GM12878 (cell line): ENCODE measurements around the gene IL36G. TPM values are rescaled to one million over a fixed set of nuclear protein-coding genes. Genes with fewer than 3 reads are reported as not detected.

Experiments used
- ATAC-seq: fragments of 200-7000 bp; cut with Tn5 transposase; 3 replicates; pipeline ENCODE4 v1.9.1; 2020; ENCODE audit warnings: mild to moderate bottlenecking, moderate library complexity
- BruUV-seq: library from RNA; stranded (reverse); fragments of 400-500 nt; replicated peaks from 2 replicates; lab custom pipeline; 2021; lab: Mats Ljungman, UMichigan
- CTCF ChIA-PET: fragments of 300-600 bp; sonication (Branson Sonifier 250); formaldehyde crosslinking; extraction: SDS; loops from one replicate; lab custom pipeline; 2021; ENCODE audit warnings: inconsistent platforms; lab: Yijun Ruan, JAX
- POLR2A ChIA-PET: fragments of 350-600 bp; formaldehyde crosslinking; extraction: SDS; loops from one replicate; lab custom pipeline; 2021; ENCODE audit warnings: inconsistent platforms; lab: Charles Lee
- RAD21 ChIA-PET: fragments of 300-600 bp; sonication (Branson Sonifier 250); formaldehyde crosslinking; loops from one replicate; lab custom pipeline; 2023; ENCODE audit warnings: antibody characterized with exemption; ENCODE audit not compliant: unreplicated experiment; lab: Charles Lee
- SMC1A ChIA-PET: fragments of 300-600 bp; sonication (Branson Sonifier 250); formaldehyde crosslinking; loops from one replicate; lab custom pipeline; 2023; ENCODE audit not compliant: unreplicated experiment, uncharacterized antibody; lab: Charles Lee
- DNase-seq: peaks from one replicate; pipeline ENCODE4 v3.0.0-alpha.2; 2011; ENCODE audit warnings: low read depth, low spot score
- FAIRE-seq: peaks from 3 replicates; lab custom pipeline; 2011; peaks lifted over from hg19 to GRCh38; lab: Jason Lieb, UNC
- H2AFZ ChIP-seq: 2 replicates; pipeline ENCODE4 v1.6.0; 2011; ENCODE audit warnings: low read depth, low read length, control low read depth; ENCODE audit not compliant: control insufficient read depth
- H3K27ac ChIP-seq: 2 replicates; pipeline ENCODE4 v1.5.1; 2011; ENCODE audit warnings: control low read depth; ENCODE audit not compliant: control insufficient read depth, insufficient read depth
- H3K27me3 ChIP-seq, 2 experiments: replicated peaks in 1 of 2; 2 replicates each; pipeline versions ENCODE4 v1.6.0 to v1.6.1; 2011; ENCODE audit warnings: low read length in 1 of 2; ENCODE audit not compliant: control insufficient read depth in 2 of 2, insufficient read depth in 2 of 2
- H3K36me3 ChIP-seq, 2 experiments: 2 replicates each; pipeline ENCODE4 v1.5.1; 2011; ENCODE audit warnings: low read length in 1 of 2; ENCODE audit not compliant: control insufficient read depth in 2 of 2, insufficient read depth in 2 of 2
- H3K4me1 ChIP-seq: 2 replicates; pipeline ENCODE4 v1.6.1; 2011; ENCODE audit warnings: mild to moderate bottlenecking, low read length, moderate library complexity, mixed read lengths; ENCODE audit not compliant: control insufficient read depth, insufficient read depth
- H3K4me2 ChIP-seq: 2 replicates; pipeline ENCODE4 v1.6.0; 2011; ENCODE audit warnings: control low read depth; ENCODE audit not compliant: control insufficient read depth, insufficient read depth
- H3K4me3 ChIP-seq: fragments of 200-600 bp; sonication (generic); 2 replicates; pipeline ENCODE4 v1.5.1; 2016
- H3K79me2 ChIP-seq: 2 replicates; pipeline ENCODE4 v1.6.0; 2011; ENCODE audit warnings: low read length; ENCODE audit not compliant: control insufficient read depth, insufficient read depth
- H3K9ac ChIP-seq: 2 replicates; pipeline ENCODE4 v1.8.0; 2011; ENCODE audit warnings: low read length, control low read depth, mixed read lengths; ENCODE audit not compliant: control insufficient read depth, insufficient read depth
- H3K9me3 ChIP-seq: replicated peaks from 3 replicates; pipeline ENCODE4 v1.5.1; 2011; ENCODE audit warnings: mild to moderate bottlenecking, low read length; ENCODE audit not compliant: control insufficient read depth, insufficient read depth
- H4K20me1 ChIP-seq: 2 replicates; pipeline ENCODE4 v1.6.0; 2011; ENCODE audit not compliant: control insufficient read depth, insufficient read depth
- IKZF1 ChIP-seq: fragments of 450-650 bp; conservative IDR thresholded peaks from 2 replicates; pipeline ENCODE4 v1.6.1; 2017; ENCODE audit warnings: antibody characterized with exemption, mild to moderate bottlenecking
- IKZF2 ChIP-seq, 2 experiments: fragments of 450-650 bp; IDR thresholded peaks; 2 replicates each; pipeline ENCODE4 v1.6.1; 2017; ENCODE audit warnings: mild to moderate bottlenecking in 2 of 2, moderate library complexity in 2 of 2
- POLR2AphosphoS2 ChIP-seq: IDR thresholded peaks from 2 replicates; pipeline ENCODE4 v1.6.1; 2011; ENCODE audit warnings: low read depth, mild to moderate bottlenecking, low read length, improper control_type of control experiment, moderate library complexity
- RFX5 ChIP-seq: IDR thresholded peaks from 2 replicates; pipeline ENCODE4 v1.6.1; 2011; ENCODE audit warnings: low read depth, low read length, improper control_type of control experiment
- ZNF217 ChIP-seq: fragments of 450-650 bp; IDR thresholded peaks from 2 replicates; pipeline ENCODE4 v1.6.1; 2017; ENCODE audit warnings: antibody characterized with exemption, mild to moderate bottlenecking
- ZNF384 ChIP-seq: IDR thresholded peaks from 2 replicates; pipeline ENCODE4 v1.6.1; 2012; ENCODE audit warnings: low read depth, mild to moderate bottlenecking, low read length, improper control_type of control experiment, borderline replicate concordance
- WGBS: methylation state at CpG from one replicate; pipeline ENCODE4 v1.1.6; 2016; ENCODE audit warnings: low lambda C conversion rate; ENCODE audit not compliant: insufficient replicate concordance, insufficient coverage; ENCODE audit errors: missing lambda C conversion rate; 5-methylcytosine and 5-hydroxymethylcytosine counted together
- in situ Hi-C: fragments of 300-500 bp; cut with MboI; formaldehyde crosslinking; loops from 9 replicates; pipeline ENCODE4 v1.14.3; 2018; ENCODE audit warnings: mixed read lengths
- intact Hi-C: fragments of 100-400 bp; cut with micrococcal nuclease; formaldehyde crosslinking; loops from one replicate; pipeline ENCODE4 v1.14.2; 2022; ENCODE audit not compliant: unreplicated experiment
- polyA plus RNA-seq, 11 experiments: library from polyadenylated mRNA; depleted of rRNA in 4 of 11; unstranded in 6 of 11; stranded (reverse) in 5 of 11; fragments of >200 nt; fragmentation: Nextera tagmentation in 4 of 11; fragmentation: Illumina TruSeq in 1 of 11; extraction: Ambion mirVana in 4 of 11; extraction: Trizol in 1 of 11; gene quantifications; 1 replicate in 1 of 11; 2 replicates in 10 of 11; pipeline versions ENCODE4 v1.2.1 to v1.2.3, GENCODE V29; 2011 to 2016; ENCODE audit warnings: inconsistent platforms in 2 of 11, missing spikeins in 2 of 11, low read depth in 1 of 11
- total RNA-seq, 4 experiments: library from RNA; depleted of rRNA in 3 of 4; stranded (reverse); fragments of >200 nt in 3 of 4; fragmentation: Illumina TruSeq in 1 of 4; extraction: Trizol in 1 of 4; gene quantifications; 2 replicates each; pipeline versions ENCODE4 v1.2.1 to v1.2.3, GENCODE V29; 2013 to 2021
- TF ChIP-seq, protein P1 (sequence below): fragments of 450-650 bp; IDR thresholded peaks from 2 replicates; pipeline ENCODE4 v1.6.1; 2016; ENCODE audit warnings: mild to moderate bottlenecking, moderate library complexity, borderline replicate concordance
- TF ChIP-seq, protein P2 (sequence below): IDR thresholded peaks from 2 replicates; pipeline ENCODE4 v1.6.1; 2011; ENCODE audit warnings: mild to moderate bottlenecking, low read depth, low read length, moderate library complexity; ENCODE audit not compliant: insufficient replicate concordance
- TF ChIP-seq, protein P3 (sequence below): IDR thresholded peaks from 2 replicates; pipeline ENCODE4 v1.6.1; 2012; ENCODE audit warnings: improper control_type of control experiment, low read depth, low read length; ENCODE audit not compliant: insufficient replicate concordance

Gene IL36G
- total and polyA plus RNA-seq, 10 of the 15 experiments (the other 5 are each of a cell fraction or from before 2014, with no cell fraction given), result 0.10 TPM; not detected in 9

DNA sequence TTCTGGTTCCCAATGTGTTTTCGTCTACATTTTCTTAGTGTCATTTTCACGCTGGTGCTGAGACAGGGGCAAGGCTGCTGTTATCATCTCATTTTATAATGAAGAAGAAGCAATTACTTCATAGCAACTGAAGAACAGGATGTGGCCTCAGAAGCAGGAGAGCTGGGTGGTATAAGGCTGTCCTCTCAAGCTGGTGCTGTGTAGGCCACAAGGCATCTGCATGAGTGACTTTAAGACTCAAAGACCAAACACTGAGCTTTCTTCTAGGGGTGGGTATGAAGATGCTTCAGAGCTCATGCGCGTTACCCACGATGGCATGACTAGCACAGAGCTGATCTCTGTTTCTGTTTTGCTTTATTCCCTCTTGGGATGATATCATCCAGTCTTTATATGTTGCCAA is 7.3 kb downstream of the IL36G start (continued):
- TF ChIP-seq, protein P1, sequence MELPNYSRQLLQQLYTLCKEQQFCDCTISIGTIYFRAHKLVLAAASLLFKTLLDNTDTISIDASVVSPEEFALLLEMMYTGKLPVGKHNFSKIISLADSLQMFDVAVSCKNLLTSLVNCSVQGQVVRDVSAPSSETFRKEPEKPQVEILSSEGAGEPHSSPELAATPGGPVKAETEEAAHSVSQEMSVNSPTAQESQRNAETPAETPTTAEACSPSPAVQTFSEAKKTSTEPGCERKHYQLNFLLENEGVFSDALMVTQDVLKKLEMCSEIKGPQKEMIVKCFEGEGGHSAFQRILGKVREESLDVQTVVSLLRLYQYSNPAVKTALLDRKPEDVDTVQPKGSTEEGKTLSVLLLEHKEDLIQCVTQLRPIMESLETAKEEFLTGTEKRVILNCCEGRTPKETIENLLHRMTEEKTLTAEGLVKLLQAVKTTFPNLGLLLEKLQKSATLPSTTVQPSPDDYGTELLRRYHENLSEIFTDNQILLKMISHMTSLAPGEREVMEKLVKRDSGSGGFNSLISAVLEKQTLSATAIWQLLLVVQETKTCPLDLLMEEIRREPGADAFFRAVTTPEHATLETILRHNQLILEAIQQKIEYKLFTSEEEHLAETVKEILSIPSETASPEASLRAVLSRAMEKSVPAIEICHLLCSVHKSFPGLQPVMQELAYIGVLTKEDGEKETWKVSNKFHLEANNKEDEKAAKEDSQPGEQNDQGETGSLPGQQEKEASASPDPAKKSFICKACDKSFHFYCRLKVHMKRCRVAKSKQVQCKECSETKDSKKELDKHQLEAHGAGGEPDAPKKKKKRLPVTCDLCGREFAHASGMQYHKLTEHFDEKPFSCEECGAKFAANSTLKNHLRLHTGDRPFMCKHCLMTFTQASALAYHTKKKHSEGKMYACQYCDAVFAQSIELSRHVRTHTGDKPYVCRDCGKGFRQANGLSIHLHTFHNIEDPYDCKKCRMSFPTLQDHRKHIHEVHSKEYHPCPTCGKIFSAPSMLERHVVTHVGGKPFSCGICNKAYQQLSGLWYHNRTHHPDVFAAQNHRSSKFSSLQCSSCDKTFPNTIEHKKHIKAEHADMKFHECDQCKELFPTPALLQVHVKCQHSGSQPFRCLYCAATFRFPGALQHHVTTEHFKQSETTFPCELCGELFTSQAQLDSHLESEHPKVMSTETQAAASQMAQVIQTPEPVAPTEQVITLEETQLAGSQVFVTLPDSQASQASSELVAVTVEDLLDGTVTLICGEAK, result no peak
- TF ChIP-seq ZNF217 (no peak), POLR2AphosphoS2 (no peak)

DNA sequence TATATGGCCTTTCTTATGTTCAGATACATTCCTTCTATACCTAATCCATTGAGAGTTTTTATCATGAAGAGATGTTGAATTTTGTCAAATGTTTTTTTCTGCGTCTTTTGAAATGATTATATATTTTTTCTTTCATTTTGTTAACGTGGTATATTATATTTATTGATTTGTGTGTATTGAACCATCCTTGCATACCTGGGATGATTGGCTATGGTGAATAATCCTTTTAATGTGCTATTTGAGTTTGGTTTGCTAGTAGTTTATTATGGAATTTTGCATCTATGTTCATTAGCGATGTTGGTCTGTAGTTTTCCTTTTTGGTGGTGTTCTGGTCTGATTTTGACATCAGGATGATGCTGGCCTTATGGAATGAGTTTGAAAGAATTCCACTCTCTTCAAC is 11.8 kb downstream of the IL36G start:
- Histone ChIP-seq H3K27ac (no peak overlapping the region), H3K4me2 (no peak overlapping the region), H2AFZ (no peak overlapping the region), H3K27me3 (no peaks in the 10 kb centered on the region), H3K36me3 (no peaks in the 10 kb centered on the region), H3K4me3 (no peak overlapping the region), H3K4me1 (no peaks in the 10 kb centered on the region), H4K20me1 (no peaks in the 10 kb centered on the region), H3K79me2 (no peaks in the 10 kb centered on the region), H3K9me3 (no peaks in the 10 kb centered on the region; the same call in 2 of the 3 replicates), H3K9ac (no peak overlapping the region)
- intact Hi-C loops (no loop called here), in situ Hi-C loops (no loop called here)
- no peak for ATAC-seq
- ChIA-PET CTCF (no interaction called here), RAD21 (no interaction called here), SMC1A (interaction anchor here (1.0 kb wide), 1 partner anchor 10 kb away, joined by 3 read pairs; no protein-coding TSS in a partner anchor), POLR2A (no interaction called here)
- DNase-seq, result no peak
- TF ChIP-seq ZNF384 (no peak), IKZF1 (no peak), IKZF2 (IDR thresholded peaks at IDR 0.05) (no peak), RFX5 (no peak)
- TF ChIP-seq, protein P2, sequence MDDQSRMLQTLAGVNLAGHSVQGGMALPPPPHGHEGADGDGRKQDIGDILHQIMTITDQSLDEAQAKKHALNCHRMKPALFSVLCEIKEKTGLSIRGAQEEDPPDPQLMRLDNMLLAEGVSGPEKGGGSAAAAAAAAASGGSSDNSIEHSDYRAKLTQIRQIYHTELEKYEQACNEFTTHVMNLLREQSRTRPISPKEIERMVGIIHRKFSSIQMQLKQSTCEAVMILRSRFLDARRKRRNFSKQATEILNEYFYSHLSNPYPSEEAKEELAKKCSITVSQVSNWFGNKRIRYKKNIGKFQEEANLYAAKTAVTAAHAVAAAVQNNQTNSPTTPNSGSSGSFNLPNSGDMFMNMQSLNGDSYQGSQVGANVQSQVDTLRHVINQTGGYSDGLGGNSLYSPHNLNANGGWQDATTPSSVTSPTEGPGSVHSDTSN, result no peak
- TF ChIP-seq, protein P3, sequence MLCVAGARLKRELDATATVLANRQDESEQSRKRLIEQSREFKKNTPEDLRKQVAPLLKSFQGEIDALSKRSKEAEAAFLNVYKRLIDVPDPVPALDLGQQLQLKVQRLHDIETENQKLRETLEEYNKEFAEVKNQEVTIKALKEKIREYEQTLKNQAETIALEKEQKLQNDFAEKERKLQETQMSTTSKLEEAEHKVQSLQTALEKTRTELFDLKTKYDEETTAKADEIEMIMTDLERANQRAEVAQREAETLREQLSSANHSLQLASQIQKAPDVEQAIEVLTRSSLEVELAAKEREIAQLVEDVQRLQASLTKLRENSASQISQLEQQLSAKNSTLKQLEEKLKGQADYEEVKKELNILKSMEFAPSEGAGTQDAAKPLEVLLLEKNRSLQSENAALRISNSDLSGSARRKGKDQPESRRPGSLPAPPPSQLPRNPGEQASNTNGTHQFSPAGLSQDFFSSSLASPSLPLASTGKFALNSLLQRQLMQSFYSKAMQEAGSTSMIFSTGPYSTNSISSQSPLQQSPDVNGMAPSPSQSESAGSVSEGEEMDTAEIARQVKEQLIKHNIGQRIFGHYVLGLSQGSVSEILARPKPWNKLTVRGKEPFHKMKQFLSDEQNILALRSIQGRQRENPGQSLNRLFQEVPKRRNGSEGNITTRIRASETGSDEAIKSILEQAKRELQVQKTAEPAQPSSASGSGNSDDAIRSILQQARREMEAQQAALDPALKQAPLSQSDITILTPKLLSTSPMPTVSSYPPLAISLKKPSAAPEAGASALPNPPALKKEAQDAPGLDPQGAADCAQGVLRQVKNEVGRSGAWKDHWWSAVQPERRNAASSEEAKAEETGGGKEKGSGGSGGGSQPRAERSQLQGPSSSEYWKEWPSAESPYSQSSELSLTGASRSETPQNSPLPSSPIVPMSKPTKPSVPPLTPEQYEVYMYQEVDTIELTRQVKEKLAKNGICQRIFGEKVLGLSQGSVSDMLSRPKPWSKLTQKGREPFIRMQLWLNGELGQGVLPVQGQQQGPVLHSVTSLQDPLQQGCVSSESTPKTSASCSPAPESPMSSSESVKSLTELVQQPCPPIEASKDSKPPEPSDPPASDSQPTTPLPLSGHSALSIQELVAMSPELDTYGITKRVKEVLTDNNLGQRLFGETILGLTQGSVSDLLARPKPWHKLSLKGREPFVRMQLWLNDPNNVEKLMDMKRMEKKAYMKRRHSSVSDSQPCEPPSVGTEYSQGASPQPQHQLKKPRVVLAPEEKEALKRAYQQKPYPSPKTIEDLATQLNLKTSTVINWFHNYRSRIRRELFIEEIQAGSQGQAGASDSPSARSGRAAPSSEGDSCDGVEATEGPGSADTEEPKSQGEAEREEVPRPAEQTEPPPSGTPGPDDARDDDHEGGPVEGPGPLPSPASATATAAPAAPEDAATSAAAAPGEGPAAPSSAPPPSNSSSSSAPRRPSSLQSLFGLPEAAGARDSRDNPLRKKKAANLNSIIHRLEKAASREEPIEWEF, result no peak
- BruUV-seq, result no TSS peak
- FAIRE-seq, result no peak
- WGBS, result 25% methylated on average over 3 of the region's 3 CpGs
